GM12878 (cell line): Measurements from ENCODE around the gene CLEC16A. TPM values are rescaled to one million over a fixed set of nuclear protein-coding genes. Genes with fewer than 3 reads are reported as not detected.

Experiments used
- FOXM1 ChIP-seq: IDR thresholded peaks from 2 replicates; pipeline ENCODE4 v1.6.1; 2012; ENCODE audit warnings: low read depth, mild to moderate bottlenecking, inconsistent platforms, low read length, moderate library complexity
- GATAD2B ChIP-seq: fragments of 450-650 bp; conservative IDR thresholded peaks from 2 replicates; pipeline ENCODE4 v1.6.1; 2017; ENCODE audit warnings: low read depth, mild to moderate bottlenecking, moderate library complexity
- NBN ChIP-seq: fragments of 450-650 bp; IDR thresholded peaks from 2 replicates; pipeline ENCODE4 v1.6.1; 2016
- NR2C1 ChIP-seq: fragments of 450-650 bp; IDR thresholded peaks from 2 replicates; pipeline ENCODE4 v1.6.1; 2017; ENCODE audit warnings: antibody characterized with exemption, mild to moderate bottlenecking, moderate library complexity
- polyA plus RNA-seq, 11 experiments: library from polyadenylated mRNA; depleted of rRNA in 4 of 11; unstranded in 6 of 11; stranded (reverse) in 5 of 11; fragments of >200 nt; fragmentation: Nextera tagmentation in 4 of 11; fragmentation: Illumina TruSeq in 1 of 11; extraction: Ambion mirVana in 4 of 11; extraction: Trizol in 1 of 11; gene quantifications; 1 replicate in 1 of 11; 2 replicates in 10 of 11; pipeline versions ENCODE4 v1.2.1 to v1.2.3, GENCODE V29; 2011 to 2016; ENCODE audit warnings: inconsistent platforms in 2 of 11, missing spikeins in 2 of 11, low read depth in 1 of 11
- total RNA-seq, 4 experiments: library from RNA; depleted of rRNA in 3 of 4; stranded (reverse); fragments of >200 nt in 3 of 4; fragmentation: Illumina TruSeq in 1 of 4; extraction: Trizol in 1 of 4; gene quantifications; 2 replicates each; pipeline versions ENCODE4 v1.2.1 to v1.2.3, GENCODE V29; 2013 to 2021
- TF ChIP-seq, protein P1 (sequence below): fragments of 150-350 bp; IDR thresholded peaks from 2 replicates; pipeline ENCODE4 v1.6.1; 2016; ENCODE audit warnings: low read depth, low read length
- TF ChIP-seq, protein P2 (sequence below): IDR thresholded peaks from 2 replicates; pipeline ENCODE4 v1.6.1; 2011; ENCODE audit warnings: low read depth, low read length, improper control_type of control experiment, borderline replicate concordance

The CLEC16A gene
- total and polyA plus RNA-seq, 10 of the 15 experiments (the other 5 are each of a cell fraction or from before 2014, with no cell fraction given), result 1.5 to 28.8 (median 19.2) TPM

DNA sequence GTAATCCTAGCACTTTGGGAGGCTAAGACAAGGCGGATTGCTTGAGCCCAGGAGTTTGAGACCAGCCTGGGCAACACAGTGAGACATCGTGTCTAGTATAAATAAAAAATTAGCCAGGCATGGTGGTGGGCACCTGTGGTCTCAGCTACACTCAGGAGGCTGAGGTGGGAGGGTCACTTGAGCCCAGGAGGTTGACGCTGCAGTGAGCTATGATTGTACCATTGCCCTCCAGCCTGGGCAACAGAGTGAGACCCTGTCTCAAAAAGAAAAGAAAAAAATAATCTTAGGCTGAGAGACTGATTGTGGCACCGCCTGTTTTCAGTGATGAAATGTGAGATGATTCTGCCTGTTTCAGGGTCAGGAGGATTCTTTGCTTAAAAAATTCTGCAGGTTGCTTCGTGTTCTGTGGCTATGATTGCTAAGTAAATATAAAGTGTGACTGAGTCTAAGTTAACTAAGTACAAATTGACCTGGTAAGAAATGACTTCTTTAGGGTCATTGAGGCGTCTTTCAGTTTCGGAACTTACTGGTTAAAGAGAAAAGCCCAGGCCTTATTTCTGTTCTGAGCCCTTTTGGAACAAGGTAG lies 183.3 kb downstream of the CLEC16A start (continued):
- TF ChIP-seq, protein P1, sequence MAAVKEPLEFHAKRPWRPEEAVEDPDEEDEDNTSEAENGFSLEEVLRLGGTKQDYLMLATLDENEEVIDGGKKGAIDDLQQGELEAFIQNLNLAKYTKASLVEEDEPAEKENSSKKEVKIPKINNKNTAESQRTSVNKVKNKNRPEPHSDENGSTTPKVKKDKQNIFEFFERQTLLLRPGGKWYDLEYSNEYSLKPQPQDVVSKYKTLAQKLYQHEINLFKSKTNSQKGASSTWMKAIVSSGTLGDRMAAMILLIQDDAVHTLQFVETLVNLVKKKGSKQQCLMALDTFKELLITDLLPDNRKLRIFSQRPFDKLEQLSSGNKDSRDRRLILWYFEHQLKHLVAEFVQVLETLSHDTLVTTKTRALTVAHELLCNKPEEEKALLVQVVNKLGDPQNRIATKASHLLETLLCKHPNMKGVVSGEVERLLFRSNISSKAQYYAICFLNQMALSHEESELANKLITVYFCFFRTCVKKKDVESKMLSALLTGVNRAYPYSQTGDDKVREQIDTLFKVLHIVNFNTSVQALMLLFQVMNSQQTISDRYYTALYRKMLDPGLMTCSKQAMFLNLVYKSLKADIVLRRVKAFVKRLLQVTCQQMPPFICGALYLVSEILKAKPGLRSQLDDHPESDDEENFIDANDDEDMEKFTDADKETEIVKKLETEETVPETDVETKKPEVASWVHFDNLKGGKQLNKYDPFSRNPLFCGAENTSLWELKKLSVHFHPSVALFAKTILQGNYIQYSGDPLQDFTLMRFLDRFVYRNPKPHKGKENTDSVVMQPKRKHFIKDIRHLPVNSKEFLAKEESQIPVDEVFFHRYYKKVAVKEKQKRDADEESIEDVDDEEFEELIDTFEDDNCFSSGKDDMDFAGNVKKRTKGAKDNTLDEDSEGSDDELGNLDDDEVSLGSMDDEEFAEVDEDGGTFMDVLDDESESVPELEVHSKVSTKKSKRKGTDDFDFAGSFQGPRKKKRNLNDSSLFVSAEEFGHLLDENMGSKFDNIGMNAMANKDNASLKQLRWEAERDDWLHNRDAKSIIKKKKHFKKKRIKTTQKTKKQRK, result no peak
- TF ChIP-seq, protein P2, sequence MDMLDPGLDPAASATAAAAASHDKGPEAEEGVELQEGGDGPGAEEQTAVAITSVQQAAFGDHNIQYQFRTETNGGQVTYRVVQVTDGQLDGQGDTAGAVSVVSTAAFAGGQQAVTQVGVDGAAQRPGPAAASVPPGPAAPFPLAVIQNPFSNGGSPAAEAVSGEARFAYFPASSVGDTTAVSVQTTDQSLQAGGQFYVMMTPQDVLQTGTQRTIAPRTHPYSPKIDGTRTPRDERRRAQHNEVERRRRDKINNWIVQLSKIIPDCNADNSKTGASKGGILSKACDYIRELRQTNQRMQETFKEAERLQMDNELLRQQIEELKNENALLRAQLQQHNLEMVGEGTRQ, result no peak
- TF ChIP-seq FOXM1 (no peak), GATAD2B (no peak), NR2C1 (no peak), NBN (no peak)
